Activated CD4-positive, CD25-positive, alpha-beta regulatory T cell treated with anti-CD3 and anti-CD28 coated beads, Interleukin-2, amount 50 U/mL, for 72 hours (primary cell): ENCODE data around the gene GATAD2B.

Experiments
- DNase-seq: peaks from one replicate; pipeline ENCODE4 v3.0.0; 2021

GATAD2B gene

GRCh38 chr1:153831026-153831425 is 91.7 kb downstream of the GATAD2B start:
- no peak for DNase-seq

GRCh38 chr1:153827168-153827964 is 95.4 kb downstream of the GATAD2B start:
- DNase-seq, result no peak

DNA sequence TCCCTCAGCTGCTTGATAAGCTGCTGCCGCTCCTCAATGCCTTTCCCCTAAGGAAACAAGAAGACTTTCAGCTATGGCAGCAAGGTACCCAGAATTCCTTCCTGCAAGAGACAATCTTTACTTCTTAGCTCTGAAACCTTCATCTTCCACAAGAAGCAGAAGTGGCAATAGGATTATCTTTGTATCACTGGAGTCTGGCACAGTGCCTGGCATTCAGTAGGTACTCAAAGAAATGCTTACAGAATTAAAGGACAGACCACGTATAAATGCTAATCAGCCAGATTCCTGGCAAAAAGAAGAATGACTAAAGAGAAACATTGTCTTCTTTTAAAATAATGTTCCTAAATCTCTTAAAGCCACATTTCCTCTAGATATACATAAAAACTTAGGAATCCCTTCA is 103.9 kb downstream of the GATAD2B start:
- no peak for DNase-seq

DNA sequence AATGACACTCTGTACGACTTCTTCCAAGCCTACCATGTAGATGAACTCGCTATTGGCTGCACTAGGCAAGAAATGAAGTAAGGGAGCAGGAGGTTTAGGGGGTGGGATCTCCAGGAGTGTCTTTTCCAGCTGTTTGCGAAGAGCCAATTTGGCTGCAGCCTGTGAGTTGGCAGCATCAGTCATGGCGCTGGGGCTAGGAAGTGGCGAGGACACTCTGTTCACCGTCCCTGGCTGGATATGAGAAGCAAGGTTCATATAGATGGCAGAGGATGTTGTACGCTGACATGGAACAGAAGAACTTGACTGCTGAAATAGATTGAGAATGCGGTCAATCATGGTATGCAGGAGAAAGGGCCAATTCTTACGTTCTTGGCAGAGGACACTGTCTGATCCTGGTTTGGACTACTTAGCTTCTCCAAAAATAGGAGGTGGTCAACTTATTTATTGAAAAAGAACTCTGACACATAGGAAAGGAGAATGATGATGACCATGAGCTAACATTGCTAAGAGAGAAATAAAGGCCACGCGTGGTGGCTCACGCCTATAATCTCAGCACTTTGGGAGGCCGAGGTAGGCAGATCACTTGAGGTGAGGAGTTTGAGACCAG is 106.4 kb downstream of the GATAD2B start:
- no peak for DNase-seq

DNA sequence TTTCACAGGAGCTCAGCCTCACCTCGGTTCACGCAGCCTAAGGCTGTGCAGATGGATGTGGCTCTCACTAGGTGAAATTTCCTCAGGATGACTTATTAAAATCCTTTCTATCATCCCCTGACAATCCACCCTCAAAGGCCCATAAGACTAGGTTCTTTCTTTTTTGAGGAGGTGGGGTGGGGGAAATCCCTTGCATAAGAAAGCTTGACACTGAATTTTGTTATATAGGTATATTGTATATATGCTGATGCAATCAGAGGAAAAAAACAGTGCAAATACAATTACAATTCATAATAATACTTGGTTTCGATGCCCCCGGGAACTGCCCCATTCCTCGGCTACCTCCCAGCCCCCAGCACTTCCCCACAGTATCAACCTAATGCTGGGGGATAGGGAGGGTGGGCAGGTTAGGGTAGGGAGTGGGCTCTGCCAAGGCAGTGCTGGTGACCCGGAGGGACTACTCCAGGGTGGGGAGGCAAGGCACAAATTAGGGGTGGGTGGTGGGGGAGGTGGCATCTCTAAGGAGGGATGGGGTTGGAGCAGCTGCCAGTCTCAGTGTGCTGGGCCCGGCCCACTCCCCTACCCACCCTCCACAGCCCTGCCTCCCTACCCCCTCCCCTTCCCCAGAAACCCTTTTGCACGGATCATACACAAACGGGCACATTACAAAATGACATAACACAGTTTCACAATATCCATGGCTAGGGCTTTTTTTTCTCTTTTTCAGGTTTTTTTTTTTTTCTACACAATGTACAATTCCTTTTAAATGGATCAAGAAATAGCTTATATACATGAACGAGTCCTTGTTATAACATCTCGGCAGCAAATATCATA is 116.7 kb downstream of the GATAD2B start:
- DNase-seq, result no peak

GRCh38 chr1:153805042-153805745 is 117.6 kb downstream of the GATAD2B start:
- DNase-seq, result no peak

DNA sequence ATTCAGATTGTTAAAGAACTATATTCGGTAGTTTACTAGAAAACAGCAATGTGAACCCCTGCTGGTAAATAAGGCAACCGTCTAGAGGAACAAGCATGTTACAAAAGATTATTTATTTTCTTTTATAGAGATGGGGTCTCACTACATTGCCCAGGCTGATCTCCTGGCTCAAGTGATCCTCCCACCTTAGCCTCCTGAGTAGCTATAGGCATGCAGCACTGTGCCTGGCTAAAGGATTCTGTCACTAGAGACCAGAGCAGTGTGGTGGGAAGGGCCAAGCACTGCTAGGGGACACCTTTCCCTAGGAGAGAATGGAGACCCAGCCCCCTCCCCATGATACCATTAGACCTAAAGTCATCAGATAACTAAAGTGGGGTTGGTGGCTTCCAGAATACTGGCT is 118.7 kb downstream of the GATAD2B start:
- DNase-seq, result no peak

GRCh38 chr1:153803470-153804056 is 119.2 kb downstream of the GATAD2B start:
- DNase-seq, result no peak

GRCh38 chr1:153801786-153802697 is 120.7 kb downstream of the GATAD2B start:
- DNase-seq, result no peak

DNA sequence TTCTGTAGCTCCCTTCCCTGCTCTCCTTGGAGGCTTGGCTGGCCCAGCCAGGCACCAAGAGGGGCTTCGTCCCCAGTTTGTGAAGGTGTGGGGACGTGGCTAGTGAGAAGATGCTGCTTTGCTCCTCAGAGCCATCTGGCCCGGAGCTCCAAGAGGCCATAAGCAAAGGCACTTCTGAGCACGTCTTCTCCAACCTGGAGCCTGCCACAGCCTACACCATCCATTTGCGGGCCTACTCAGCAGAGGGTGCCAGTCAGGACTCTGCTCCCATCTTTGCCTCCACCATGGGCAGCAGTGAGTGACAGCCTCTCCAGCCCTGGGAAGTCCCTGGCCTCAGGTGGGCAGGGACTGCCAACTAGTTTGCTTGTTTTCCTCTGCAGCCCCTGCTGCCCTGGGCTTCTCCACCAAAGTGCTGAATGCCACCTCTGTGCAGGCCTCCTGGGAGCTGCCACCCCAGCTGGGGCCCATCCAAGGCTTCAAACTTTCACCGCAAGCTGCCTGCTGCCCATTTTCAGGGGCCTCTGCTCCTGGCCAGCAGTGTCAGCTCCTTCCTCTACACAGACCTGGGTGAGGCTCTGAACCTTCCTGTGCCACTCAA is 121.6 kb downstream of the GATAD2B start:
- DNase-seq, result no peak

- no peak for DNase-seq
Observed at GRCh38 chr1:153800516-153800915, 122.3 kb downstream of the GATAD2B start.

DNA sequence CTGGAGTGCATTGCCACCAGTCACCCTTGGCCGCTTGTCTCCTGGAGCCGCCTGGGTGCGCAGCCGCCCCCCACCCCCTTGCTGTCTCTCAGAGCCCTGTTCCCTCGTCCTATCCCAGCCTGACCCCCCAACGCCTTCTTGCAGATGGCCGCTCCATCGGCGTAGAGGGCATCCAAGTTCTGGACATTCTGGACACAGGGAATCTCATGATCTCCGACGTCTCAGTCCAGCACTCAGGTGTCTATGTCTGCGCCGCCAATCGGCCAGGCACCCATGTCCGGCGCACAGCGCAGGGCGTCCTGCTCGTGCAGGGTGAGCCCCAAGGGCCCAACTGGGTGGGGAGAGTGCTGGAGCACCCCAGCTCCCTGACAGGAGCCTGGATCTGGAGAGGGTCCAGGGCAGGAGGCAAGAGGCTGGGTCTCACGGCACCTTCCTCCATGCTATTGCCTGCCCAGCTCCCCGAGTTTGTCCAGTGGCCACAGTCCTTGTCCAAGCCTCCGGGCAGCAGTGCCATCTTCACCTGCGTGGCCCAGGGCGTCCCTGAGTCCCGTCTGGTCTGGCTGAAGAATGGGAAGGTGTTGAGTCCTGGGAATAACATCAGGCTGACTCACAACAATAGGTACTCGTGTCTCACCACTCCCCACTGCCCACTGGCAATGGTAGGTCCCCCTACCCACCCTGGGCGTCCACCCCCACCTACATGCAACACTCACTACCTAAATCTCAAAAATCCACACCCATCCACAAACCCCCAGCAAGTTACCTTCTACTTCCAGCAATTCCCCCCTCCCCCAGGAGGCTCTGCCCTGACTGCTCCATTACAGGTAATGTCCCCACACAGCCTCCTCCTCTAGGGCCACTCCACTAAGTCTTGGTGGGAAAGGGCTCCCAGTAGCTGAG is 123.0 kb downstream of the GATAD2B start:
- DNase-seq, result no peak

GRCh38 chr1:153799016-153799415 is 123.8 kb downstream of the GATAD2B start:
- no peak for DNase-seq

GRCh38 chr1:153798468-153798780 is 124.3 kb downstream of the GATAD2B start:
- DNase-seq, result no peak

GRCh38 chr1:153796786-153797659 is 125.7 kb downstream of the GATAD2B start:
- peak; percentile 83 for DNase-seq

DNA sequence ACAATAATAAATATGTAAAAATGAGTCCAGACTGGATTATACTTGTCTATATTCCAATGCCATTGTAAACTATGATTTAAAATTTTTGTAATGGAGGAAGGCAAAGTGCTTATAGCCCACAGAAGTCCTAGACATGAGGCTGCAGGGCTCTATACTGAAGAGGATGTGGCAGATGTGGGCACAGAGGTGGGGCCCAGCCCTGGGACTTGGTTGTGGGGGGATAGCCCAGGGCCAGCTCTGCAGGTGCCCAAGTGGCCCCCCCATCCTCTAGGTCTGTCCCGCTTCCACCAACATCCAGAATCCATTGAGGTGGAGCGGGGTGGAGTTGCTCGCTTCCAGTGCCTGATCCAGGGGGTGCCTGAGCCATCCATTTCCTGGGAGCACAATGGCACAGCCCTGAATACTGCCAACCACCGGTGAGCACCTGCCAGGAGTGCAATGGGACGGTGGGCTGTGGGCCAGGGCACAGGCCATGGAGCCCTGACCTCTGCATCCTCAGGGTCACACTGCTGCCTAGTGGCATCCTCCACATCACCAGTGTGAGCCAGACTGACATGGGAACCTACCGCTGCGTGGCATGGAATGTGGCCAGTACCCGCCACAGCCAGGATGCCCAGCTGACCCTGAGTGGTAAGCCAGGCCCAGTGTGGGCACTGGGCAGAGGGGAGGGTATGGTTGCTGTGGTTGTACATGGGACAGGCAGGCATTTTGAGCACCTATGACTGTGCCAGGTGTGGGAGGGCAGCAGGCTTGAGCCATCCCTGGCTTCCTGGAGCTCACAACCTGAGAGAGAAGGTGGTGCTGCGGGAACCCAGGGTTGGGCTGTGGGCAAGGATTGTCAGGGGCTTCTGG is 126.6 kb downstream of the GATAD2B start:
- DNase-seq, result no peak

GRCh38 chr1:153795330-153795837 is 127.4 kb downstream of the GATAD2B start:
- no peak for DNase-seq
